Spleen (tissue), 7 donors: ENCODE measurements around the gene KLHDC8A.

Experiments
- POLR2AphosphoS5 ChIP-seq, 3 donors: sonication (generic); formaldehyde crosslinking; IDR thresholded peaks; one replicate each; pipeline ENCODE4 v1.5.1; 2017; ENCODE audit warnings: antibody characterized with exemption in 3 of 3
- TF ChIP-seq, protein P1 (sequence below), 11 experiments: fragments of 200-600 bp in 7 of 11; fragments of 450-650 bp in 4 of 11; sonication (generic) in 4 of 11; IDR thresholded peaks in 8 of 11; conservative IDR thresholded peaks in 3 of 11; 1 replicate in 7 of 11; 2 replicates in 4 of 11; pipeline versions ENCODE4 v1.4.0 to v1.8.0; 2016 to 2021; ENCODE audit warnings: antibody characterized with exemption in 11 of 11, inconsistent platforms in 4 of 11, mild to moderate bottlenecking in 1 of 11
- donor health status: DM: no; HTN: no; CAD: no; lungs with moderate emphysema.
- donor health status: DM: no; HTN: no; CAD: no.
- donor health status: DM: no; HTN: no; CAD: no.

- TF ChIP-seq, protein P1, sequence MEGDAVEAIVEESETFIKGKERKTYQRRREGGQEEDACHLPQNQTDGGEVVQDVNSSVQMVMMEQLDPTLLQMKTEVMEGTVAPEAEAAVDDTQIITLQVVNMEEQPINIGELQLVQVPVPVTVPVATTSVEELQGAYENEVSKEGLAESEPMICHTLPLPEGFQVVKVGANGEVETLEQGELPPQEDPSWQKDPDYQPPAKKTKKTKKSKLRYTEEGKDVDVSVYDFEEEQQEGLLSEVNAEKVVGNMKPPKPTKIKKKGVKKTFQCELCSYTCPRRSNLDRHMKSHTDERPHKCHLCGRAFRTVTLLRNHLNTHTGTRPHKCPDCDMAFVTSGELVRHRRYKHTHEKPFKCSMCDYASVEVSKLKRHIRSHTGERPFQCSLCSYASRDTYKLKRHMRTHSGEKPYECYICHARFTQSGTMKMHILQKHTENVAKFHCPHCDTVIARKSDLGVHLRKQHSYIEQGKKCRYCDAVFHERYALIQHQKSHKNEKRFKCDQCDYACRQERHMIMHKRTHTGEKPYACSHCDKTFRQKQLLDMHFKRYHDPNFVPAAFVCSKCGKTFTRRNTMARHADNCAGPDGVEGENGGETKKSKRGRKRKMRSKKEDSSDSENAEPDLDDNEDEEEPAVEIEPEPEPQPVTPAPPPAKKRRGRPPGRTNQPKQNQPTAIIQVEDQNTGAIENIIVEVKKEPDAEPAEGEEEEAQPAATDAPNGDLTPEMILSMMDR (IDR thresholded peaks at IDR 0.05 in 8 of 11, conservative IDR thresholded peaks at IDR 0.05 in 3 of 11): no peak
- TF ChIP-seq POLR2AphosphoS5 (IDR thresholded peaks at IDR 0.05): no peak
Observed at GRCh38 chr1:205301842-205302588, 54.7 kb downstream of the KLHDC8A start.
